ENCODE measurements around the gene PCDH9.

DNA sequence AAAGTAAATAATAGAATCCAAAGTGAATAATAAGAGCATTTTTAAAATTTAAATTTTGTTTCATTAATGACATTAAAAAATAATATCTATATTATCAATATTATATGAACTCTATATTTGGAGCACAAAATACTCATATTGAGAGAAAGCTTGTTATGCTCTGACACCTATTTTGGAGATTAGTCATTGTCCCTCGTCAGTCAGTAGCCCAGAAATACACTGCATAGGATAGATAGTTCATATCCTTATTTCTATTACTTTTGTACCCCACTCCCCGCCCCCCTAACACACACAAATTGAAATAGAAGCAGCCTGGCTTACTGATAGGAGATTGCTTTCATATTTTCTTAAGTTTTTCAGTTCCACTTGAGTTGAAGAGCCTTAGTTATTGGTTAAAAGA is 652.8 kb downstream of the PCDH9 start:
- no peak for TF ChIP-seq POLR2A (IDR thresholded peaks at IDR 0.05)
- TF ChIP-seq, protein P1, sequence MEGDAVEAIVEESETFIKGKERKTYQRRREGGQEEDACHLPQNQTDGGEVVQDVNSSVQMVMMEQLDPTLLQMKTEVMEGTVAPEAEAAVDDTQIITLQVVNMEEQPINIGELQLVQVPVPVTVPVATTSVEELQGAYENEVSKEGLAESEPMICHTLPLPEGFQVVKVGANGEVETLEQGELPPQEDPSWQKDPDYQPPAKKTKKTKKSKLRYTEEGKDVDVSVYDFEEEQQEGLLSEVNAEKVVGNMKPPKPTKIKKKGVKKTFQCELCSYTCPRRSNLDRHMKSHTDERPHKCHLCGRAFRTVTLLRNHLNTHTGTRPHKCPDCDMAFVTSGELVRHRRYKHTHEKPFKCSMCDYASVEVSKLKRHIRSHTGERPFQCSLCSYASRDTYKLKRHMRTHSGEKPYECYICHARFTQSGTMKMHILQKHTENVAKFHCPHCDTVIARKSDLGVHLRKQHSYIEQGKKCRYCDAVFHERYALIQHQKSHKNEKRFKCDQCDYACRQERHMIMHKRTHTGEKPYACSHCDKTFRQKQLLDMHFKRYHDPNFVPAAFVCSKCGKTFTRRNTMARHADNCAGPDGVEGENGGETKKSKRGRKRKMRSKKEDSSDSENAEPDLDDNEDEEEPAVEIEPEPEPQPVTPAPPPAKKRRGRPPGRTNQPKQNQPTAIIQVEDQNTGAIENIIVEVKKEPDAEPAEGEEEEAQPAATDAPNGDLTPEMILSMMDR (IDR thresholded peaks at IDR 0.05) = no peak

Data from thyroid gland (tissue), 4 donors.